ENCODE measurements around the gene MEGF6. TPM values are rescaled to one million over a fixed set of nuclear protein-coding genes. Genes with fewer than 3 reads are reported as not detected.

MEGF6 gene
- total RNA-seq, 2 experiments from 2014 or later: 1.7 to 2.5 TPM

DNA sequence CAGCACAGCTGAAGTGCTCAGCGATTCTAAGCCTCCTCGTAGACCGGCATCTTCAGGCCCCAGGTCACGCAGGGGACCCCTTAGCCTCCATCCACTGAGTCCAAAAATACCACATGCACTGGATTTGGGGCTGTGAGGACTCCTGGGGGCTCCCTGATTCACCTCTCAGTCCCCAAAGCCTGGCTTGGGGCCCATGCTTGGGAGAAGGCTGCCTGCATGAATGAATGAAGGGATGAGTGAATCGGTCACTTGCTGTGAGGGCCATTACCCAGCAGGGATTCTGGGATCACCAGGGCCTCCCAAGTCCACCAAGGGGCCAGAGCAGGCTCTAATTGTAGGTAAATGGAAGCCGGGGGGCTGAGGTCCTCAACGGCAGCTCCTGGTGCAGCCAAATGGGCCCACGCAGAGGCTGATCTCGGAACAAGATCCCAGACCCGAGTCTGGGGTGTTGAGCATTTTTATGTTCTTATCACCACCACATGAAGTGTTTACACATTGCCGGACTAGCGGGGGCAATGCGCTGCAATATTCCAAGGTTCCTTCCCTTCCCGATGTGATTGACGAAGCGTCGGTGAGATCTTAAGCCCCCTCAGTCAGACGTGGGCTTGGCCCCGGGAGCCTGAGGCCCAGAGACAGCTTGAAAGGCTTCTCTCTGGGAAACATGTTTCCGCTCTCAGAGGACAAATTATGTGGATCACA lies 170.4 kb downstream of the MEGF6 start:
- H3K9me3 Mint-ChIP-seq: no peaks in the 10 kb centered on the region
- H3K27me3 Mint-ChIP-seq: peaks cover 7% of the 10 kb centered on the region
- no peak overlapping the region for H3K27ac Mint-ChIP-seq
- no peak for DNase-seq
- H3K4me3 Mint-ChIP-seq: no peak overlapping the region
- no peaks in the 10 kb centered on the region for H3K36me3 Mint-ChIP-seq
- H3K4me1 Mint-ChIP-seq: no peaks in the 10 kb centered on the region

DNA sequence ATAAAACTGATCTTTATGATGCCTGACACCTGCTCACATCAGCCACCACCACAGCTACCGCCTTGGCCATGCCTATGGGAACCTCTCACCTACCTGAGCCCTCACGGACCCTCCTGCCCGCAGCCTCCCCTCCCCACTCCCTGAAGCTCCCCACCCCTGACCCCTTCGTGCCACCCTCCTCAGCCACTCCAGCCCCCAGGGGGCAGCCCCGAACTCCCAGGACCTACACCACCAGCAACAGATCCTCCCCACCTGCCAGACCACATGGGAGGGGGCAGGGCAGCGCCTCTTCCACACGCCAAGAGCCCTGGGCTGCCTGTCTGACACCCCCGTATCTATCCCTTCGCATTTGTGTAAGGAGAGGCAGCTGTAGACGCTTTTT lies 171.0 kb downstream of the MEGF6 start:
- Mint-ChIP-seq H3K4me1 (no peaks in the 10 kb centered on the region), H3K27me3 (peaks cover 7% of the 10 kb centered on the region), H3K27ac (no peak overlapping the region), H3K4me3 (no peak overlapping the region), H3K36me3 (no peaks in the 10 kb centered on the region), H3K9me3 (no peaks in the 10 kb centered on the region)
- no peak for DNase-seq

Other genes starting within 250 kb of the MEGF6 start
- gene ARHGEF16, start 156.8 kb downstream of the MEGF6 start, total RNA-seq: under 1 TPM in 1 of 2 experiments, not detected in 1; 0.12 TPM
- 1 to 10 TPM; 9.5 to 10.0 TPM for gene TPRG1L, start 13.5 kb upstream of the MEGF6 start, total RNA-seq
- 10 to 100 TPM; 30.2 to 31.2 TPM for gene WRAP73, start 38.6 kb upstream of the MEGF6 start, total RNA-seq
- gene TP73, start 41.0 kb upstream of the MEGF6 start, total RNA-seq: under 1 TPM; 0.50 to 0.58 TPM
- not detected for gene CCDC27, start 140.9 kb upstream of the MEGF6 start, total RNA-seq
- gene SMIM1, start 161.2 kb upstream of the MEGF6 start, total RNA-seq: 1 to 10 TPM; 1.5 to 1.8 TPM
- gene LRRC47, start 185.0 kb upstream of the MEGF6 start, total RNA-seq: 10 to 100 TPM; 47.5 to 57.5 TPM
- 10 to 100 TPM; 28.8 to 40.1 TPM for gene CEP104, start 245.7 kb upstream of the MEGF6 start, total RNA-seq
- 10 to 100 TPM in 1 of 2 experiments, 1 to 10 TPM in 1; 8.8 to 11.1 TPM for gene DFFB, start 246.0 kb upstream of the MEGF6 start, total RNA-seq

Measured in activated naive CD8-positive, alpha-beta T cell treated with anti-CD3 and anti-CD28 coated beads for 36 hours (primary cell).